CD4-positive, alpha-beta memory T cell (primary cell): ENCODE data around the gene USP49. TPM values are rescaled to one million over a fixed set of nuclear protein-coding genes. Genes with fewer than 3 reads are reported as not detected.
"Not testable (repeated sequence)": the region's sequence is repeated elsewhere in the genome, so short reads cannot be mapped to it uniquely, and the experiment has no call there.

Experiments used
- CTCF ChIA-PET: fragments of 350-600 bp; sonication (Branson Sonifier 250); formaldehyde crosslinking; loops from one replicate; lab custom pipeline; 2021; ENCODE audit warnings: inconsistent platforms; ENCODE audit not compliant: partially characterized antibody; lab: Charles Lee
- POLR2A ChIA-PET: fragments of 350-600 bp; sonication (Branson Sonifier 250); formaldehyde crosslinking; loops from one replicate; lab custom pipeline; 2021; ENCODE audit not compliant: partially characterized antibody; lab: Charles Lee
- DNase-seq, 5 donors: peaks; one replicate each; pipeline versions ENCODE4 v3.0.0 to v3.0.0-alpha.2; 2020 to 2022; ENCODE audit warnings: mixed read lengths in 1 of 5
- H3K27ac ChIP-seq: one replicate; pipeline ENCODE4 v1.7.0; 2013; ENCODE audit warnings: low read depth, low read length
- H3K27me3 ChIP-seq: 2 replicates; pipeline ENCODE4 v1.7.0; 2013; ENCODE audit warnings: mild to moderate bottlenecking, low read length, moderate library complexity; ENCODE audit not compliant: insufficient read depth
- H3K36me3 ChIP-seq: 2 replicates; pipeline ENCODE4 v1.7.0; 2013; ENCODE audit warnings: mild to moderate bottlenecking, low read length, moderate library complexity; ENCODE audit not compliant: insufficient read depth
- H3K4me1 ChIP-seq: 2 replicates; pipeline ENCODE4 v1.7.0; 2013; ENCODE audit warnings: mild to moderate bottlenecking, low read length, moderate library complexity; ENCODE audit not compliant: insufficient read depth
- H3K4me3 ChIP-seq, 2 donors: one replicate each; pipeline ENCODE4 v1.7.0; 2013; ENCODE audit warnings: low read length in 2 of 2, mild to moderate bottlenecking in 1 of 2
- H3K9me3 ChIP-seq, 2 donors: one replicate each; pipeline ENCODE4 v1.7.0; 2013; ENCODE audit warnings: low read length in 2 of 2, control low read depth in 1 of 2; ENCODE audit not compliant: control insufficient read depth in 1 of 2
- H3K27ac Mint-ChIP-seq, 7 donors: one replicate each; pipeline ENCODE4 v1.8.0; 2020 to 2021; ENCODE audit warnings: mixed read lengths in 7 of 7, mild to moderate bottlenecking in 6 of 7, inconsistent platforms in 3 of 7, moderate library complexity in 3 of 7
- H3K27me3 Mint-ChIP-seq, 2 donors: one replicate each; pipeline ENCODE4 v1.8.0; 2020 to 2021; ENCODE audit warnings: mixed read lengths in 2 of 2
- H3K36me3 Mint-ChIP-seq, 2 donors: one replicate each; pipeline ENCODE4 v1.8.0; 2020 to 2021; ENCODE audit warnings: mixed read lengths in 2 of 2, inconsistent platforms in 1 of 2, mild to moderate bottlenecking in 1 of 2
- H3K4me1 Mint-ChIP-seq, 4 donors: one replicate each; pipeline ENCODE4 v1.8.0; 2020 to 2021; ENCODE audit warnings: mixed read lengths in 4 of 4, mild to moderate bottlenecking in 1 of 4
- H3K4me3 Mint-ChIP-seq, 8 donors: one replicate each; pipeline ENCODE4 v1.8.0; 2020 to 2021; ENCODE audit warnings: mixed read lengths in 8 of 8, mild to moderate bottlenecking in 7 of 8, moderate library complexity in 6 of 8, inconsistent platforms in 3 of 8
- H3K9me3 Mint-ChIP-seq, 8 donors: one replicate each; pipeline ENCODE4 v1.8.0; 2020 to 2021; ENCODE audit warnings: mixed read lengths in 8 of 8, mild to moderate bottlenecking in 5 of 8, inconsistent platforms in 3 of 8, moderate library complexity in 1 of 8
- intact Hi-C: fragments of 100-400 bp; cut with micrococcal nuclease; formaldehyde crosslinking; loops from one replicate; pipeline ENCODE4 v1.15.1; 2023
- polyA plus RNA-seq, 2 donors: library from polyadenylated mRNA; unstranded; fragments of 300-500 nt; fragmentation: Illumina TruSeq; gene quantifications; one replicate each; pipeline ENCODE4 v1.2.3, GENCODE V29; 2021
- total RNA-seq, 2 experiments: library from RNA; stranded (reverse); gene quantifications; one replicate each; pipeline ENCODE4 v1.2.3, GENCODE V29; 2021

USP49 gene
- 1 to 10 TPM; 1.8 to 2.4 TPM for total RNA-seq
- under 1 TPM; 0.18 to 0.37 TPM for polyA plus RNA-seq

DNA sequence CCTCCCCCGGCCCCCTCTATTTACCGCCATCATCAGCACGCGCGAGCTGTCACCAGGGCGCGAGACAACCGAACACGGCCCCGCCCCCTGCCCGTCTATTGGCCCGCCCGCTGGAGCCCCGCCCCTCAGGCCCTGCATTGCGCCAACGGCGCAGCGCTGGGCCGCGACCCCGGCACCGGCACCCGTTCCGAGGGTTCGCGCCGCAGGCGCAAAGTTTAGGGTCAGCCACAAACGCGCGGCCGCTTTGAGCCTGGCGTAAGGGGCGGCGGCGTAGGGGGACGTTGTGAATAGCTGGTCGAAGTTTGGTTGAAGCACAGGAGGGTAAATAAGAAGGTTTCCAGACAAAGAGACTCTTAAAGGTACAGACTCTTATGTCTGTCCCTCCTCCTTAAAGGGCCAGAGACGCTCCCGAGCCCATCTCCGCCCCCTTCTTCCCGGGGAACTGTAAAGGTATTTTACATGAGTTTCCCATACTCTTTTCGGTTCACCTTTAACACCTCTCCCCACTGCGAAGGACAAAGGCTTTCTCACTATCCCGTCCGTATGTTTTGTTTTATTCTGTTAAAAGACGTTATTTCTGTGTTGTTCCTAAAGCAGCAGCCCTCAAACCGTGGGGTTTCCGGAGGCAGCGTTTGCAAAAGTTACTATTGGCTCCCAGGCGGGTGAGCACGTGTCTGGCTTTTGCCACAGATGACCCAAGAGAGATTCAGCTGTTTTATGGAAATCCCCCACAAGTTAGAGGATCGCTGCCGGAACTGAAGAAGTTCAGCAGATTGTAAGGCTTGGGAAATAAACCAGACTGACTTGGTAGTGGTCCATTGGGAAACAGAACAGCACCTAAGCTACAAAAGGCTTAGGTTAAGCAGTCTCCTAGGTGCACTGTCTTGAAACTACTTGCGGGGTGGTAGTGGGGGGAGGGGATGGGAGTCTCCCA lies at the start of gene USP49:
USP49 (minus strand) TSS at position 76 of the 934 bp plus-strand sequence. CDS start 88,392 bp downstream, outside the sequence.
- CTCF ChIA-PET, result interaction anchor here (0.6 to 4.2 kb wide), 7 partner anchors 19 to 155 kb away, joined by 3 to 27 read pairs (median 4); partner anchors contain the start of genes BYSL, MED20, TAF8 and TOMM6

DNA sequence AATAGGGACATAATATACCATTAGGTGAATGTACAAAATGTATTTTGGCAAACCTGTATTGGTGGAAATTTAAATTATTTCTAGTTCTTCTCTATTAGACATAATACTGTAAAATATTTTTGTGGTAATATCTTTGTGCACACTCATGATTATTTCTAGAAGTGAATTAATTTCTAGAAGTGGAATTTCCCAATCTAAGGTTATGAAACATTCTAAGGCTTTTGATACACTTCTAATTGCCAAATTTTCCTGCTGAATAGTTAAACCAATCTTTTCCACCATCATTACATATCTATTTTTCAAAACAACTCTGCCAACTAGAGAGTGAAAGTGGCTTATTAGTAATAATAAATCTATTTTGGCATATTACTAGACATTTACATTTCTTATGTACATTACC lies 48.3 kb upstream of the USP49 start:
- no peak for DNase-seq
- peak overlapping the region in 2 of 8 donors; percentile 30 to 36 for H3K4me3 Mint-ChIP-seq
- Histone ChIP-seq H3K27me3 (no peaks in the 10 kb centered on the region), H3K36me3 (no peaks in the 10 kb centered on the region), H3K4me1 (peaks cover 71% of the 10 kb centered on the region), H3K4me3 (no peak overlapping the region), H3K27ac (no peak overlapping the region), H3K9me3 (no peaks in the 10 kb centered on the region)
- POLR2A ChIA-PET, result interaction anchor here (11.6 kb wide), 1 partner anchor 102 kb away, joined by 280 read pairs; the partner anchor contains the start of gene TAF8
- peaks cover 8 to 20% of the 10 kb centered on the region in 2 donors for H3K36me3 Mint-ChIP-seq
- H3K4me1 Mint-ChIP-seq, result peaks cover 41 to 73% (median 55%) of the 10 kb centered on the region in 4 donors
- intact Hi-C loops, result no loop called here
- H3K27ac Mint-ChIP-seq, result peak overlapping the region in 3 of 7 donors; percentile 65 to 86 (median 86)
- H3K27me3 Mint-ChIP-seq, result no peaks in the 10 kb centered on the region
- CTCF ChIA-PET, result interaction anchor here (1.0 to 13.1 kb wide), 5 partner anchors 9 to 100 kb away, joined by 3 to 169 read pairs (median 3); partner anchors contain the start of genes BYSL and MED20
- no peaks in the 10 kb centered on the region for H3K9me3 Mint-ChIP-seq

More for the DNA sequence above, at the start of gene USP49:
- H3K9me3 Mint-ChIP-seq, result no peaks in the 10 kb centered on the region
- H3K27me3 Mint-ChIP-seq, result no peaks in the 10 kb centered on the region
- POLR2A ChIA-PET, result interaction anchor here (1.1 to 3.5 kb wide), 9 partner anchors 11 to 167 kb away, joined by 3 to 24 read pairs (median 8); partner anchors contain the start of genes BYSL, MED20, TAF8 and TOMM6
- H3K36me3 ChIP-seq, result no peaks in the 10 kb centered on the region
- H3K27me3 ChIP-seq, result no peaks in the 10 kb centered on the region
- peak within 1 kb of the TSS in 6 of 7 donors; percentile 79 to 94 (median 90) for H3K27ac Mint-ChIP-seq
- peaks cover 9 to 12% (median 10%) of the 10 kb centered on the region in 4 donors for H3K4me1 Mint-ChIP-seq
- peak within 1 kb of the TSS in 2 of 8 donors; percentile 90 to 98 for H3K4me3 Mint-ChIP-seq
- peak within 1 kb of the TSS; percentile 77 for H3K27ac ChIP-seq
- peak within 1 kb of the TSS; percentile 74 to 91 for H3K4me3 ChIP-seq
- peaks cover 0 to 6% of the 10 kb centered on the region in 2 donors for H3K36me3 Mint-ChIP-seq
- DNase-seq, result peak; percentile 86 to 92 (median 88)
- intact Hi-C loops, result loop anchor here (1.0 to 2.0 kb wide), 4 partner anchors 26 to 149 kb away; partner anchors contain the start of genes BYSL, MED20, PRICKLE4 and TOMM6
- no peaks in the 10 kb centered on the region for H3K9me3 ChIP-seq
- peaks cover 23% of the 10 kb centered on the region for H3K4me1 ChIP-seq

DNA sequence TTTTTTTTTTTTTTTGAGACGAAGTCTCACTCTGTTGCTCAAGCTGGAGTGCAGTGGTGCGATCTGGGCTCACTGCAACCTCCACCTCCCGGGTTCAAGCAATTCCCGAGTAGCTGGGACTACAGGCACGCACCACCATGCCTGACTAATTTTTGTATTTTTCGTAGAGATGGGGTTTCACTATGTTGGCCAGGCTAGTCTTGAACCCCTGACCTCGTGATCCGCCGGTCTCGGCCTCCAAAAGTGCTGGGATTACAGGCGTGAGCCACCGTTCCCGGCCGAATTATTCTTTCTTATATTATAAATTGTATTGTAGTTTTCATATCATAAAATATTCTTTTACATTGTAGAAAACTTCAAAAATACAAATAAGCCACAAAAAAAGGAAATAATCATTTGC lies 47.7 kb upstream of the USP49 start:
- H3K4me3 ChIP-seq, H3K36me3 ChIP-seq, H3K9me3 ChIP-seq, H3K27me3 ChIP-seq, intact Hi-C loops, H3K27me3 Mint-ChIP-seq, H3K9me3 Mint-ChIP-seq, DNase-seq: not testable (repeated sequence)
- H3K4me3 Mint-ChIP-seq, result peak overlapping the region in 6 of 8 donors; percentile 83 to 95 (median 88)
- H3K27ac Mint-ChIP-seq, result peak overlapping the region in 4 of 7 donors; percentile 29 to 91 (median 80)
- POLR2A ChIA-PET, result interaction anchor here (0.7 to 11.6 kb wide), 4 partner anchors 12 to 155 kb away, joined by 4 to 280 read pairs (median 16); partner anchors contain the start of genes BYSL, MED20, TAF8 and TOMM6
- peaks cover 5 to 22% of the 10 kb centered on the region in 2 donors for H3K36me3 Mint-ChIP-seq
- peaks cover 43 to 74% (median 57%) of the 10 kb centered on the region in 4 donors for H3K4me1 Mint-ChIP-seq
- Histone ChIP-seq H3K27ac (peak overlapping the region; percentile 80), H3K4me1 (peaks cover 73% of the 10 kb centered on the region)
- CTCF ChIA-PET, result interaction anchor here (0.6 to 13.1 kb wide), 6 partner anchors 8 to 100 kb away, joined by 3 to 169 read pairs (median 4); partner anchors contain the start of genes BYSL and MED20

DNA sequence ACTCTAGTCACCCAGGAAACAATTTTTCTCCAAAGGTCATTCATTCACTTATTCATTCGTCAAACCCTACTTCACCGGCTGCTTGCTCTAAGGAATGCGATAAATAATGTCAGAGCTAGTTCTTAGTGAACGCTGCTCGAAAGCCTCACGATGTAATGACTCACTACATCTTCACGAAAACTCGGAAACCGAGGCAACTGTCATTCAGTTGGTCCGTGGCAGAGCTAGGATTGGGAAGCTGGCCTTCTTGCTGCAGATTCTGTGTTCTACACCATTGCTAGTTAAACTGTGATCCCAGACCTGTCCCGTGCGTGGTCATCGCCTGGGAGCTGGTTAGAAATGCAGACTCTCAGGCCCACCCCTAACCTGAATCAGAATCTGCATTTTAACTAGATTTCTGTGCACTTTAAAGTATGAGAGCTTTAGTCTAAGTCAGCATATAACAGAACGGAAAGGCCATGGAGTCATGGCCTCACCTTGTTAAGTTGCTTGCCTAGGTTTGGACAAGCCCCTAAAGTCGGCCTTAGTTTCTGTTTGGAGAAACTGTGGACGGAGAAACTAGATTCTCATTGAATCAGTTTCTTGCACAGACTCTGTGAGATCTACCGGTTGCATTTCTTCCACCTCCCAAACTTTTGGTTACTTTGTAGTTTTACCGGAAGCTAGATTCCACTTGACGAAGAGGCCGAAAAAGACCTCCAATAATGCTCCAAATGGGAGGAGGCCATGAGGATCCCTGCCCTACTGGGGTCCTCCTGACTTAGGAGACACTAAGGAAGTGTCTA lies 47.1 kb upstream of the USP49 start:
- H3K4me1 ChIP-seq, result peaks cover 73% of the 10 kb centered on the region
- Mint-ChIP-seq H3K27ac (peak overlapping the region; percentile 73 to 94 (median 91)), H3K9me3 (no peaks in the 10 kb centered on the region), H3K4me3 (peak overlapping the region; percentile 82 to 95 (median 88)), H3K36me3 (peaks cover 1 to 22% of the 10 kb centered on the region in 2 donors), H3K4me1 (peaks cover 43 to 74% (median 57%) of the 10 kb centered on the region in 4 donors), H3K27me3 (no peaks in the 10 kb centered on the region)
- ChIA-PET POLR2A (interaction anchor here (0.7 to 11.6 kb wide), 7 partner anchors 11 to 155 kb away, joined by 4 to 280 read pairs (median 9); partner anchors contain the start of genes BYSL, MED20, TAF8 and TOMM6), CTCF (interaction anchor here (0.6 to 13.1 kb wide), 7 partner anchors 13 to 101 kb away, joined by 3 to 169 read pairs (median 3); partner anchors contain the start of genes BYSL and MED20)
- peak overlapping the region; percentile 45 to 53 for H3K4me3 ChIP-seq
- peaks cover 4% of the 10 kb centered on the region for H3K36me3 ChIP-seq
- H3K27ac ChIP-seq, result peak overlapping the region; percentile 80
- intact Hi-C loops, result no loop called here
- DNase-seq, result peak in 1 of 5 donors; percentile 73
- no peaks in the 10 kb centered on the region for H3K9me3 ChIP-seq
- no peaks in the 10 kb centered on the region for H3K27me3 ChIP-seq

DNA sequence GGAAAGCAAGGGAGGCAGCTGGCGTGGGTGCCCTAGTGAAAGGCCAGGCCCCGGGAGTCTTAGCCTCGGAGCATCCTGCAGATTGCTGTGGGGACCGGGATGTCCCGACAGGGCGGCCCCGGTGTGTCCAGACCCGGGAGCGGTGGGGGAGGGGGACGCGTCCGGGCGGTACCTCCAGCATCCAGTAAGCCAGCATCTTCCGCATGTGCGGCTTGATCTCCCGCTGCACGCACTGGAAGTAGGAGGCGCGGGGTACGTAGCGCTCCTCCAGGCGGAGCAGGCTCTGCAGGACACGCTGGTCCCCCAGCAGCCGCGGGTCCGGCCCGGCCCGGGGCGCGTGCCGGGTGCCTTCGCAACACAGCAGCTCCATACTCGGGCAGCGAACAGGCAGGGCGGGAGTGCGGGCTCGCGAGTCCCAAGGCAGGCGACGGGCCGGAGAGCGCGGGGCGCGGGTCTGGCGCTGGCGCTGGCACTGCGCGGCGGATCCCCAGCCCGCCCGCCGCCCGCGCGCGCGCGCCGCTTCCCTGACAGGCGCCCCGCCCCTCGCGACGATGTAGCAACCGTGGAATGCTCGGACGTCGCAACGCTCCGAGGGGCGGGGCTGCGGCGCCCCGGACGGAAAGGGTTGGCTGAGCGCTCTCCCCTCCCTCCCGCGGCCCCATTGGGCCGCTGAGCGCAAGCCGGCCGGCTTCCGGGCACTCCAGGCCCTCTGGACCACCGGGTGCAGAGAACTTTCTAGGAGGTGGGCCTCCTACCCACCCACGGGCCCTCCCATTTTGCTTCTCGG lies 46.3 kb upstream of the USP49 start, which contains the start of gene CCND3:
CCND3 (minus strand) TSS at position 529 of the 787 bp plus-strand sequence; CDS start at position 370, 159 bp downstream.
- Histone ChIP-seq H3K9me3 (no peaks in the 10 kb centered on the region), H3K4me3 (peak within 1 kb of the TSS; percentile 75 to 76), H3K36me3 (peaks cover 12% of the 10 kb centered on the region), H3K27me3 (no peaks in the 10 kb centered on the region), H3K4me1 (peaks cover 77% of the 10 kb centered on the region), H3K27ac (peak within 1 kb of the TSS; percentile 80)
- peak within 1 kb of the TSS; percentile 91 to 96 (median 93) for H3K27ac Mint-ChIP-seq
- CTCF ChIA-PET, result interaction anchor here (0.7 to 13.1 kb wide), 5 partner anchors 11 to 102 kb away, joined by 3 to 169 read pairs (median 3); partner anchors contain the start of genes BYSL and MED20
- H3K36me3 Mint-ChIP-seq, result peaks cover 3 to 27% of the 10 kb centered on the region in 2 donors
- intact Hi-C loops, result loop anchor here (1.0 kb wide), 2 partner anchors 103 to 154 kb away; partner anchors contain the start of gene TOMM6
- no peaks in the 10 kb centered on the region for H3K9me3 Mint-ChIP-seq
- H3K4me3 Mint-ChIP-seq, result peak within 1 kb of the TSS; percentile 83 to 99 (median 95)
- peak; percentile 77 to 86 (median 79) for DNase-seq
- peaks cover 48 to 80% (median 61%) of the 10 kb centered on the region in 4 donors for H3K4me1 Mint-ChIP-seq
- POLR2A ChIA-PET, result interaction anchor here (1.0 to 11.6 kb wide), 11 partner anchors 11 to 155 kb away, joined by 3 to 280 read pairs (median 6); partner anchors contain the start of genes BYSL, MED20 and TAF8
- no peaks in the 10 kb centered on the region for H3K27me3 Mint-ChIP-seq
